ENCODE data around the gene TIGAR. TPM values are rescaled to one million over a fixed set of nuclear protein-coding genes. Genes with fewer than 3 reads are reported as not detected.

TIGAR gene
- polyA plus RNA-seq, 3 donors from 2014 or later, result 2.1 to 8.9 (median 4.3) TPM

DNA sequence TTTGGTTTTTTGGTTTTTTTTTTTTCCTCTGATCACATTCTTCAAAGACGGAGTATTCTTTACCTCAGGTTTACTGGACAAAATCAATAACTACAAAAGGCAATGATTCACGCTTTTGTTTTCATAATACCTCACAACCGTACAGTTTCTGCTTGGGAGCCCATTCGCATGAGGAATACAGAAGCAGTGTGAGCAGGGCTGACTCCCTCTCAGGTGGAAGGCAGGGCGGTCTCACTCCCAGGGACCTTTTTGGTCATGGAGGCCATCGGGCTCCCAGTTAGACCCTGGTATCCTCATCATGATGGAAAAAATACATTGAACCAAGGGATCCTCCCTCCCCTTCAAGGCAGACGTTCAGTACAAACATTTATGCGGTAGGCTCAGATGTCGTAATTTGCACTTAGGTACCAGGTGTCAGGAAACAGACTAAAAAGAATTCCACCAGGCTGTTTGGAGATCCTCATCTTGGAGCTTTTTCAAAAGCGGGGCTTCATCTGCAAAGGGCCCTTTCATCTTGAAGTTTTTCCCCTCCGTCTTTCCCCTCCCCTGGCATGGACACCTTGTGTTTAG, 19.0 kb upstream of the TIGAR start:
- Mint-ChIP-seq H3K9me3 (no peaks in the 10 kb centered on the region), H3K4me3 (no peak overlapping the region), H3K27ac (peak overlapping the region in 2 of 6 donors; percentile 42 to 68), H3K36me3 (peaks cover 16 to 56% (median 26%) of the 10 kb centered on the region in 3 donors), H3K4me1 (peaks cover 7 to 44% of the 10 kb centered on the region in 2 donors), H3K27me3 (ENCODE audit: low read depth in 3 of 3) (peaks cover 0 to 6% (median 0%) of the 10 kb centered on the region in 3 donors)
- no peak for DNase-seq

DNA sequence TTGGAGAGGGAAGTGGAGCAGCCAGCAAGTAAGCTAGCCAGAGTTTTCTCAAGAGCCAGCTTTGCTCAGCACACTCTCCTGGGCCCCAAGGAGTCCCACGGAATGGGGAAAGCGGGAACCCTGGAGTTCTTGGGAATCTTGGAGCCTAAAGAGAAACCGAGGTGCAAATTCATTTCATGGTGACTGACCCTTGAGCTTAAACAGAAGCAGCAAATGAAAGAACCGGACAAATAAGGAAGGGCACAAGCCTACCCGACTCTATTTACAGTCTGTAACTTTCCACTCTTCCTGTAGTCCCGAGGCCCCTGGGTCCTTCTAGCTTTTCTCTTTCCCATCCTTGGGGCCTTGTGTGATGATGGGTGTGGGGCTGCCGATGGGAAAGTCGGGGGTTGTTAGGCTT, 18.1 kb upstream of the TIGAR start:
- Mint-ChIP-seq H3K27me3 (ENCODE audit: low read depth in 3 of 3) (peaks cover 0 to 6% (median 0%) of the 10 kb centered on the region in 3 donors), H3K4me3 (no peak overlapping the region), H3K9me3 (no peaks in the 10 kb centered on the region), H3K36me3 (peaks cover 16 to 55% (median 26%) of the 10 kb centered on the region in 3 donors), H3K4me1 (peaks cover 5 to 43% of the 10 kb centered on the region in 2 donors), H3K27ac (peak overlapping the region in 4 of 6 donors; percentile 4 to 68 (median 50))
- no peak for DNase-seq

GRCh38 chr12:4303750-4304149, 17.3 kb upstream of the TIGAR start:
- H3K36me3 Mint-ChIP-seq, result peaks cover 10 to 51% (median 26%) of the 10 kb centered on the region in 3 donors
- H3K27ac Mint-ChIP-seq, result peak overlapping the region in 4 of 6 donors; percentile 11 to 76 (median 61)

DNA sequence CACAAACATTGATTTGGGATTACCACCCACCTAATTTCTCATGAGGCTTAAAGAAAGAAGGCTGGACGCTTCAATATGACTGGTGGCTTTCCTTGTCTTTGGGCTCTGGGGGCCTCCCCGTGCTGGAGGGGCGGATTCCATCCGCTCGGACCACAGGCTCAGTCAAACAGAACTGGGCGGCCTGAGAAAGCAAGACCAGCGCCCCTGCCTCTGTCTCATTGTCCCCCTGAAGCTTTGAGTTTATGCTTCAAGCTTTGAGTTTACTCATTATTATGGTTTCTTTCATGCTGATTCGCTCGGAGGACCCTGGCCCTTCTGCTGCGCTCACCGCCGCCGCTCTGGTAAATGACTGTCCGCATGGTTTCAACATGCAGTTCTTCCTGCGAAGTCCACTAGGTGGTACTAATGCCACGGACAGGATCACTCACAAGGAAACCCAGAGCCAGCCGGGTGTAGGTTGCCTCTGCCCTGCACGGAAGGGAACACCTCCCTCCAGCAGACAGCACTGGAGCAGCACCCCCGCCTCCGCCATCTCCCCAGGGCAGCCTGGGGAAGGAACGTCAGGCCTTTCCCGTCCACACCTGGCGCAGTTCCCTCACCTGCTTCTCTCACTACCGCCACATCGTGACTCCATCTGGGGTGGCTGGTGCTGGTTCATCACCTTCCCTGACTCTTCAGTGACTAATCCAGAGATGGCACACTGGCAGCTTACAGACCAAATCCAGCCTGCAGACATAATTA, 13.2 kb upstream of the TIGAR start:
- Mint-ChIP-seq H3K27me3 (ENCODE audit: low read depth in 3 of 3) (peaks cover 0 to 2% (median 0%) of the 10 kb centered on the region in 3 donors), H3K36me3 (peaks cover 0 to 34% (median 5%) of the 10 kb centered on the region in 3 donors), H3K27ac (peak overlapping the region in 2 of 6 donors; percentile 1 to 49), H3K4me3 (no peak overlapping the region), H3K4me1 (peaks cover 0 to 27% of the 10 kb centered on the region in 2 donors), H3K9me3 (no peaks in the 10 kb centered on the region)
- no peak for DNase-seq

More at GRCh38 chr12:4303750-4304149, 17.3 kb upstream of the TIGAR start:
- Mint-ChIP-seq H3K9me3 (no peaks in the 10 kb centered on the region), H3K27me3 (ENCODE audit: low read depth in 3 of 3) (peaks cover 0 to 6% (median 0%) of the 10 kb centered on the region in 3 donors), H3K4me3 (no peak overlapping the region), H3K4me1 (peaks cover 5 to 34% of the 10 kb centered on the region in 2 donors)
- no peak for DNase-seq

- DNase-seq, result no peak
- peak overlapping the region in 1 of 6 donors; percentile 58 for H3K27ac Mint-ChIP-seq
- no peaks in the 10 kb centered on the region for H3K9me3 Mint-ChIP-seq
- H3K4me3 Mint-ChIP-seq, result no peak overlapping the region
- peaks cover 0 to 29% (median under 1%) of the 10 kb centered on the region in 3 donors for H3K36me3 Mint-ChIP-seq
- peaks cover 0 to 23% of the 10 kb centered on the region in 2 donors for H3K4me1 Mint-ChIP-seq
- peaks cover 0 to 2% (median 0%) of the 10 kb centered on the region in 3 donors for H3K27me3 Mint-ChIP-seq (ENCODE audit: low read depth in 3 of 3)
Measured at GRCh38 chr12:4308334-4308950, 12.6 kb upstream of the TIGAR start.

DNA sequence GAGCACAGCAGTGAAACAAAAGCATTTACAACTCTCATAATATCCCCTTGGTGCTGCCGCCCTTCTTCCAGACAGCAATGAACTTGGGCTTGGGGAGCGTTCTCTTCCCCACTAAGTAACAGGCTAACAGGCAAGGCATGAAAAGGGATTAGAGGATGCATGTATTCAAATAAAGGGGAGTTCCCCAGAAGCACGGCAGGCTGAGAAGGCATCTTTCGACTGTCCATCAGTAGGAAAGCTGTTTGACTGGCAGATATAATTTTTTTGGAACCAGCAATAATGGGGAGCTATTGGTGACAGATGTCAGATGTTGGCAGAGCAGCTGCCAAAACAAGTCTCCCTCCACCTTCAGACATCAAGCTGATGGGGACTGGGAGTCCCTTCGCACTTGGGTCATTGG, 9.2 kb upstream of the TIGAR start:
- Mint-ChIP-seq H3K9me3 (no peaks in the 10 kb centered on the region), H3K27ac (no peak overlapping the region), H3K36me3 (peaks cover 4 to 9% (median 5%) of the 10 kb centered on the region in 3 donors), H3K4me1 (peaks cover 0 to 5% of the 10 kb centered on the region in 2 donors), H3K27me3 (ENCODE audit: low read depth in 3 of 3) (peaks cover 0 to 5% (median 2%) of the 10 kb centered on the region in 3 donors), H3K4me3 (no peak overlapping the region)
- DNase-seq, result no peak

DNA sequence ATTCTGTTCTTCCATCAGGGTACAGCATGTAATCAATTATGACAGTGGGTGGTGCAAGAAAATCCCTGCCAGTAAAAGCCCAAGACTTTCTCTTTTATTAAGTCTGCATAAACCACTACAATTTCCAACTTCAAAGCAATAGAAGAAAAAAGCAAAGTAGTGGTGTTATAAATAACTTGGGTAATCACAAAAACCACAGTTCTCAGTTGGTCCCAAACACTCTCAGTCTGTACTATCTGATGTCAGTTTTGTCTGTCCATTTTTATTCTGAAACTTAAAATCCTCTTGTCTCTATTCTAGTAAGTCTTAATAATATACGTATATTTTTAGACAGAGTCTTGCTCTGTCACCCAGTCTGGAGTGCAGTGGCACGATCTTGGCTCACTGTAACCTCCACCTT, 8.8 kb upstream of the TIGAR start:
- H3K4me1 Mint-ChIP-seq, result peaks cover 0 to under 1% of the 10 kb centered on the region in 2 donors

GRCh38 chr12:4320497-4320852, 538 bp upstream of the TIGAR start:
- peaks cover 11 to 12% (median 11%) of the 10 kb centered on the region in 3 donors for H3K27me3 Mint-ChIP-seq (ENCODE audit: low read depth in 3 of 3)
- DNase-seq, result no peak
- H3K4me1 Mint-ChIP-seq, result peaks cover 31 to 46% of the 10 kb centered on the region in 2 donors
- peak overlapping the region; percentile 89 to 96 (median 90) for H3K4me3 Mint-ChIP-seq
- peak overlapping the region; percentile 85 to 96 (median 92) for H3K27ac Mint-ChIP-seq
- H3K36me3 Mint-ChIP-seq, result no peaks in the 10 kb centered on the region
- no peaks in the 10 kb centered on the region for H3K9me3 Mint-ChIP-seq

More for the DNA sequence above, 8.8 kb upstream of the TIGAR start:
- Mint-ChIP-seq H3K9me3 (no peaks in the 10 kb centered on the region), H3K4me3 (no peak overlapping the region), H3K27me3 (ENCODE audit: low read depth in 3 of 3) (peaks cover 0 to 5% (median 2%) of the 10 kb centered on the region in 3 donors), H3K27ac (no peak overlapping the region), H3K36me3 (peaks cover 4 to 9% (median 5%) of the 10 kb centered on the region in 3 donors)
- no peak for DNase-seq

- H3K27ac Mint-ChIP-seq, result peak overlapping the region in 4 of 6 donors; percentile 2 to 71 (median 30)
- H3K4me3 Mint-ChIP-seq, result peak overlapping the region in 4 of 5 donors; percentile 36 to 95 (median 66)
- peaks cover 31 to 51% of the 10 kb centered on the region in 2 donors for H3K4me1 Mint-ChIP-seq
- H3K27me3 Mint-ChIP-seq (ENCODE audit: low read depth in 3 of 3), result peaks cover 11 to 12% (median 11%) of the 10 kb centered on the region in 3 donors
- H3K9me3 Mint-ChIP-seq, result no peaks in the 10 kb centered on the region
- no peaks in the 10 kb centered on the region for H3K36me3 Mint-ChIP-seq
- DNase-seq, result no peak
Measured at GRCh38 chr12:4322726-4323125, 1.7 kb downstream of the TIGAR start.

GRCh38 chr12:4323396-4323795, 2.4 kb downstream of the TIGAR start:
- no peak for DNase-seq
- Mint-ChIP-seq H3K27ac (peak overlapping the region in 2 of 6 donors; percentile 51 to 55), H3K4me3 (no peak overlapping the region), H3K9me3 (no peaks in the 10 kb centered on the region), H3K36me3 (no peaks in the 10 kb centered on the region), H3K4me1 (peaks cover 31 to 51% of the 10 kb centered on the region in 2 donors), H3K27me3 (ENCODE audit: low read depth in 3 of 3) (peaks cover 11 to 12% (median 11%) of the 10 kb centered on the region in 3 donors)

DNA sequence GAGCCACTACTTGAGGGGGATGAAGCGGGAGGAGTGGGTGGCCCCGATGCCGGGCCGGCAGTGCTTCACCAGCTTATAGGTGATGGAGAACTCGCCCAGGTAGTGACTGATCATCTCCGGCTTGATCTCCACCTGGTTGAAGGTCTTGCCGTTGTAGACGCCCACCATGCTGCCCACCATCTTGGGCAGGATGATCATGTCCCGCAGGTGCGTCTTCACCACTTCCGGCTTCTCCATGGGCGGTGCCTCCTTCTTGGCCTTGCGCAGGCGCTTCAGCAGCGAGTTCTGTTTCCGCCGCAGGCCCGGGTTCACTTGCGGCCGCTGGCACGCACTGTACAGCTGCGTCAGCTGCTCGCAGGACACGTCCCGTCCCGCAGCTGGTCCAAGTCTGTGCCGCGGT, 3.4 kb downstream of the TIGAR start:
- Mint-ChIP-seq H3K9me3 (no peaks in the 10 kb centered on the region), H3K36me3 (peaks cover 0 to 3% (median 3%) of the 10 kb centered on the region in 3 donors), H3K4me1 (peaks cover 31 to 54% of the 10 kb centered on the region in 2 donors), H3K27me3 (ENCODE audit: low read depth in 3 of 3) (peaks cover 10 to 12% (median 12%) of the 10 kb centered on the region in 3 donors), H3K4me3 (no peak overlapping the region), H3K27ac (no peak overlapping the region)
- DNase-seq, result no peak

- no peak for DNase-seq
- Mint-ChIP-seq H3K9me3 (no peaks in the 10 kb centered on the region), H3K27me3 (ENCODE audit: low read depth in 3 of 3) (peaks cover 5 to 9% (median 8%) of the 10 kb centered on the region in 3 donors), H3K27ac (no peak overlapping the region), H3K4me1 (peaks cover 20 to 48% of the 10 kb centered on the region in 2 donors), H3K36me3 (peaks cover under 1 to 3% (median 3%) of the 10 kb centered on the region in 3 donors), H3K4me3 (no peak overlapping the region)
Measured at GRCh38 chr12:4325966-4326365, 5.0 kb downstream of the TIGAR start.

- no peak overlapping the region for H3K27ac Mint-ChIP-seq
- H3K4me1 Mint-ChIP-seq, result peaks cover 11 to 48% of the 10 kb centered on the region in 2 donors
- H3K9me3 Mint-ChIP-seq, result no peaks in the 10 kb centered on the region
Measured at GRCh38 chr12:4327293-4327692, 6.3 kb downstream of the TIGAR start.

More at GRCh38 chr12:4327293-4327692, 6.3 kb downstream of the TIGAR start:
- no peak for DNase-seq
- Mint-ChIP-seq H3K36me3 (peaks cover 3 to 4% (median 3%) of the 10 kb centered on the region in 3 donors), H3K27me3 (ENCODE audit: low read depth in 3 of 3) (peaks cover 0 to 1% (median 0%) of the 10 kb centered on the region in 3 donors), H3K4me3 (no peak overlapping the region)

Measured in immature natural killer cell (primary cell).